Globus pallidus (tissue), 1 donor: ENCODE measurements around the gene MOK.

ENCODE experiments used
- DNase-seq: peaks from one replicate; pipeline ENCODE4 v3.0.0-alpha.2; 2015; ENCODE audit warnings: low spot score

Gene MOK

DNA sequence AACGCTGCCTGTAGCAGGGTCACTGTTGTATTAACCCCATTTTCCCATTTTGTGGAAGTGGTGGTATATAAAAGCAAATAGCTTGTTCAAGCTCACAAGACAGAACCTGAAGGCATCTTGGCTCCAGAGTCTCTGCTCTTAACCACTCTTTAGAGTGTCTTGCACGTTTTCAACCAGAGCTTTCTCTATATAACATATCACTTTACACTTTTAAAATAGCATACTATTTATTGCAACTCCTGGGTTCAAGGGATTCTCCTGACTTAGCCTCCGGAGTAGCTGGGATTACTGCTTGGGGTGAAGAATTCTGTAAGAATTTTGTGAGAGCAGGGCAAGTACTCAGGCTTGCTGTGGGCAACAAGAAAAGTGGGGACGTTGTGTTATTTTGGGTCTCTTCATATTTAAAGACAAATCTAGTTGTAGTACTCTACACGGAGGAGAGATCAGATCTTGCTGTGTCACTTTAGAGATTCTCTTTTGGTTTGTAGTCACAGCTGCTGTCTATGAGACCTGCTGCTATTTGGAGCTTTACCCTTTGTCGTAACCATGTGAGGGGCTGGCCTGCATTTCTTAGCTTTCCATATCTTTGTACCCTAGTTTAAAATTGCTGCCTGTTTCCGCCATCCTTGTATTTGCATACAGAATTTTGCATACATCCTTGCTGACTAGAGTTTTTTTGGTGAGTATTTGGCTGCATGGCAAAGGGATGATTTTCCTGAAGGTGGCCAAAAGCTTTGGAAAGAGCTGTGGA, 124.5 kb downstream of the MOK start:
- no peak for DNase-seq
